WTC11 (cell line): ENCODE measurements around the gene BACH2. TPM values are rescaled to one million over a fixed set of nuclear protein-coding genes. Genes with fewer than 3 reads are reported as not detected.
A peak's percentile ranks its signal among the peaks of the same experiment; 100 is the strongest.
"Not testable (repeated sequence)": the region's sequence is repeated elsewhere in the genome, so short reads cannot be mapped to it uniquely, and the experiment has no call there.

Experiments used
- ATAC-seq: fragments of 200-7000 bp; cut with Tn5 transposase; 2 replicates; pipeline ENCODE4 v1.10.0; 2021; ENCODE audit warnings: mild to moderate bottlenecking, moderate library complexity
- CTCF ChIA-PET: fragments of 300-600 bp; sonication (Branson Sonifier 250); formaldehyde crosslinking; loops from one replicate; lab custom pipeline; 2021; ENCODE audit warnings: antibody characterized with exemption; lab: Charles Lee
- POLR2A ChIA-PET: fragments of 350-600 bp; sonication (Branson Sonifier 250); formaldehyde crosslinking; loops from one replicate; lab custom pipeline; 2021; ENCODE audit warnings: antibody characterized with exemption; lab: Charles Lee
- DNase-seq: peaks from one replicate; pipeline ENCODE4 v3.0.0; 2021; ENCODE audit warnings: low spot score
- H3K27ac Mint-ChIP-seq: 2 replicates; pipeline ENCODE4 v1.8.0; 2021; ENCODE audit warnings: mixed read lengths
- H3K27me3 Mint-ChIP-seq: 2 replicates; pipeline ENCODE4 v1.8.0; 2021; ENCODE audit warnings: low read depth, mild to moderate bottlenecking, moderate library complexity, mixed read lengths
- H3K36me3 Mint-ChIP-seq: 2 replicates; pipeline ENCODE4 v1.8.0; 2021; ENCODE audit warnings: mixed read lengths
- H3K4me1 Mint-ChIP-seq: 2 replicates; pipeline ENCODE4 v1.8.0; 2022; ENCODE audit warnings: mixed read lengths
- H3K4me3 Mint-ChIP-seq: 2 replicates; pipeline ENCODE4 v1.8.0; 2021; ENCODE audit warnings: mild to moderate bottlenecking, moderate library complexity, mixed read lengths
- H3K9me3 Mint-ChIP-seq: 2 replicates; pipeline ENCODE4 v1.8.0; 2021; ENCODE audit warnings: mixed read lengths
- AFF4 ChIP-seq: sonication (generic); formaldehyde crosslinking; IDR thresholded peaks from 2 replicates; pipeline ENCODE4 v1.8.1; 2023; ENCODE audit warnings: mild to moderate bottlenecking, missing genetic modification reagents, borderline replicate concordance
- ATF1 ChIP-seq: sonication (generic); formaldehyde crosslinking; IDR thresholded peaks from 2 replicates; pipeline ENCODE4 v1.8.1; 2023; ENCODE audit warnings: mild to moderate bottlenecking, moderate library complexity, missing genetic modification reagents
- CREB1 ChIP-seq: sonication (generic); formaldehyde crosslinking; IDR thresholded peaks from 2 replicates; pipeline ENCODE4 v1.8.0; 2023; ENCODE audit warnings: mild to moderate bottlenecking, missing genetic modification reagents
- CTCF ChIP-seq: fragments of 200-600 bp; IDR thresholded peaks from 2 replicates; pipeline ENCODE4 v1.8.0; 2022; ENCODE audit warnings: antibody characterized with exemption
- JUN ChIP-seq: sonication (generic); formaldehyde crosslinking; IDR thresholded peaks from 2 replicates; pipeline ENCODE4 v1.8.0; 2023; ENCODE audit warnings: mild to moderate bottlenecking, missing genetic modification reagents
- MAX ChIP-seq: sonication (generic); formaldehyde crosslinking; IDR thresholded peaks from 2 replicates; pipeline ENCODE4 v1.8.0; 2022; ENCODE audit warnings: mild to moderate bottlenecking, missing genetic modification reagents
- NR3C1 ChIP-seq: sonication (generic); formaldehyde crosslinking; conservative IDR thresholded peaks from 2 replicates; pipeline ENCODE4 v1.8.1; 2023; ENCODE audit warnings: low read depth, mild to moderate bottlenecking, missing genetic modification reagents
- PRRX2 ChIP-seq: fragments of 250-450 bp; sonication (Bioruptor Pico); IDR thresholded peaks from 2 replicates; pipeline ENCODE4 v1.8.0; 2021; ENCODE audit warnings: mild to moderate bottlenecking
- SMAD4 ChIP-seq: sonication (generic); formaldehyde crosslinking; IDR thresholded peaks from 2 replicates; pipeline ENCODE4 v1.8.0; 2022; ENCODE audit warnings: mild to moderate bottlenecking, missing genetic modification reagents
- TP53 ChIP-seq: sonication (generic); formaldehyde crosslinking; IDR thresholded peaks from 2 replicates; pipeline ENCODE4 v1.8.1; 2023; ENCODE audit warnings: mild to moderate bottlenecking, missing genetic modification reagents
- ZBTB21 ChIP-seq: sonication (generic); formaldehyde crosslinking; IDR thresholded peaks from 2 replicates; pipeline ENCODE4 v1.8.1; 2023; ENCODE audit warnings: mild to moderate bottlenecking, missing genetic modification reagents, borderline replicate concordance
- ZNF138 ChIP-seq: sonication (generic); formaldehyde crosslinking; conservative IDR thresholded peaks from 2 replicates; pipeline ENCODE4 v1.8.1; 2022; ENCODE audit warnings: mild to moderate bottlenecking, moderate library complexity, missing genetic modification reagents
- ZNF317 ChIP-seq: sonication (generic); formaldehyde crosslinking; IDR thresholded peaks from 2 replicates; pipeline ENCODE4 v1.8.1; 2023; ENCODE audit warnings: low read depth, mild to moderate bottlenecking, moderate library complexity, missing genetic modification reagents, borderline replicate concordance
- ZNF425 ChIP-seq: fragments of 250-450 bp; sonication (Bioruptor Pico); conservative IDR thresholded peaks from 2 replicates; pipeline ENCODE4 v1.9.0; 2021; ENCODE audit warnings: mild to moderate bottlenecking
- total RNA-seq: library from RNA; stranded (reverse); gene quantifications from 3 replicates; pipeline ENCODE4 v1.2.3, GENCODE V29; 2021
- TF ChIP-seq, protein P1 (sequence below): sonication (generic); formaldehyde crosslinking; IDR thresholded peaks from 2 replicates; pipeline ENCODE4 v1.8.1; 2022; ENCODE audit warnings: low read depth, mild to moderate bottlenecking, moderate library complexity, missing genetic modification reagents, borderline replicate concordance

Gene BACH2
- total RNA-seq, 1 experiment from 2014 or later, result 5.9 TPM

- TF ChIP-seq PRRX2 (CRISPR knock-in tag), result no peak
- TF ChIP-seq TP53, result no peak
- TF ChIP-seq SMAD4 (CRISPR knock-in tag), result no peak
- TF ChIP-seq ATF1, result no peak
These were observed 234.6 kb downstream of the BACH2 start (continued) for GRCh38 chr6:90062051-90062450.

- CTCF ChIA-PET, DNase-seq, H3K4me1 Mint-ChIP-seq, H3K27me3 Mint-ChIP-seq, H3K4me3 Mint-ChIP-seq, ATAC-seq, POLR2A ChIA-PET, H3K27ac Mint-ChIP-seq: not testable (repeated sequence)
- H3K36me3 Mint-ChIP-seq, result peaks cover 14% of the 10 kb centered on the region
- H3K9me3 Mint-ChIP-seq, result peaks cover 33% of the 10 kb centered on the region
These were observed 237.5 kb downstream of the BACH2 start for GRCh38 chr6:90059178-90059577.

DNA sequence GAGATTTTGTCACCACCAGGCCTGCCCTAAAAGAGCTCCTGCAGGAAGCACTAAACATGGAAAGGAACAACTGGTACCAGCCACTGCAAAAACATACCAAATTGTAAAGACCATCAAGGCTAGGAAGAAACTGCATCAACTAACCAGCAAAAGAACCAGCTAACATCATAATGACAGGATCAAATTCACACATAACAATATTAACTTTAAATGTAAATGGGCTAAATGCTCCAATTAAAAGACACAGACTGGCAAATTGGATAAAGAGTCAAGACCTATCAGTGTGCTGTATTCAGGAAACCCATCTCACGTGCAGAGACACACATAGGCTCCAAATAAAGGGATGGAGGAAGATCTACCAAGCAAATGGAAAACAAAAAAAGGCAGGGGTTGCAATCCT lies 240.7 kb downstream of the BACH2 start:
- H3K27ac Mint-ChIP-seq, ATAC-seq, CTCF ChIA-PET, DNase-seq, POLR2A ChIA-PET, H3K4me3 Mint-ChIP-seq, H3K4me1 Mint-ChIP-seq: not testable (repeated sequence)
- H3K27me3 Mint-ChIP-seq, result peaks cover 14% of the 10 kb centered on the region; the same call in 1 of the 2 replicates
- H3K36me3 Mint-ChIP-seq, result peaks cover 28% of the 10 kb centered on the region
- H3K9me3 Mint-ChIP-seq, result peaks cover 56% of the 10 kb centered on the region

DNA sequence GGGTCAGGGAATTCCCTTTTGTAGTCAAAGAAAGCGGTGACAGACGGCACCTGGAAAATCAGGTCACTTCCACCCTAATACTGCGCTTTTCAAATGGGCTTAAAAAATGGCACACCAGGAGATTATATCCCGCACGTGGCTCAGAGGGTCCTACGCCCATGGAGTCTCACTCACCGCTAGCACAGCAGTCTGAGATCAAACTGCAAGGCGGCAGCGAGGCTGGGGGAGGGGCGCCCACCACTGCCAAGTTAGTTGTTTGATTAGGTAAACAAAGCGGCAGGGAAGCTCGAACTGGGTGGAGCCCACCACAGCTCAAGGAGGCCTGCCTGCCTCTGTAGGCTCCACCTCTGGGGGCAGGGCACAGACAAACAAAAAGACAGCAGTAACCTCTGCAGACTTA lies 242.4 kb downstream of the BACH2 start:
- DNase-seq, ATAC-seq, H3K4me3 Mint-ChIP-seq, POLR2A ChIA-PET, H3K4me1 Mint-ChIP-seq, H3K27ac Mint-ChIP-seq, CTCF ChIA-PET: not testable (repeated sequence)
- Mint-ChIP-seq H3K36me3 (peaks cover 28% of the 10 kb centered on the region), H3K27me3 (peaks cover 14% of the 10 kb centered on the region; the same call in 1 of the 2 replicates), H3K9me3 (peaks cover 55% of the 10 kb centered on the region)

- DNase-seq (no peak), ATAC-seq (no peak)
- H3K9me3 Mint-ChIP-seq, result peaks cover 53% of the 10 kb centered on the region
- H3K27me3 Mint-ChIP-seq, result peaks cover 14% of the 10 kb centered on the region; the same call in 1 of the 2 replicates
- H3K4me3 Mint-ChIP-seq, result no peak overlapping the region
- no peak overlapping the region for H3K27ac Mint-ChIP-seq
- CTCF ChIA-PET, result no interaction called here
- no peaks in the 10 kb centered on the region for H3K4me1 Mint-ChIP-seq
- no peak for TF ChIP-seq JUN (CRISPR knock-in tag)
- TF ChIP-seq CTCF, result no peak
- no peak for TF ChIP-seq ZBTB21 (CRISPR knock-in tag)
- 0 out of 2 replicates have a peak, but pooled peaks have one; percentile 14 for TF ChIP-seq ZNF317 (CRISPR knock-in tag)
- POLR2A ChIA-PET, result no interaction called here
- peaks cover 28% of the 10 kb centered on the region for H3K36me3 Mint-ChIP-seq
These were observed 243.0 kb downstream of the BACH2 start for GRCh38 chr6:90053614-90054013.

DNA sequence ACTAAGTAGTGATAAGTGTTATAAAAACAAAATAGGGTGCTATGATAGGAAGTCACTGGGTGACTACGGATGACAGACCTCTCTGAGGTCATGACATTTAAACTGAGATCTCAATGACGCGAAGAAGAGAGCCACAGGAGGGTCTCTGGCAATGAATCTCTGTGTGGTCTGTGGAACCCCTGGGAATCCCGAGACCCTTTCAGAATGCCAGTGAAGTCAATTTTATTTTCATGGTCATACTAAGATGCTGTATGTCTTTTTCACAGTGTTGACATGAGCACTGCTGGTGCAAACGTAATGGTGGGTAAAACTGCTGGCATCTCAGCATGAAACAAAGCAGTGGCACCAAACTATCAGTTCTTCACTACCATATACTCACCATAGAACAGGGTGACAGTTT lies 247.3 kb downstream of the BACH2 start:
- peaks cover 15% of the 10 kb centered on the region for H3K36me3 Mint-ChIP-seq
- no peak overlapping the region for H3K4me3 Mint-ChIP-seq
- ChIA-PET CTCF (no interaction called here), POLR2A (no interaction called here)
- H3K27me3 Mint-ChIP-seq, result peaks cover 5% of the 10 kb centered on the region; the same call in 1 of the 2 replicates
- H3K9me3 Mint-ChIP-seq, result peaks cover 23% of the 10 kb centered on the region
- no peaks in the 10 kb centered on the region for H3K4me1 Mint-ChIP-seq
- DNase-seq (no peak), ATAC-seq (no peak)
- H3K27ac Mint-ChIP-seq, result no peak overlapping the region
- TF ChIP-seq ZNF138 (CRISPR knock-in tag) (no peak), PRRX2 (CRISPR knock-in tag) (no peak), CREB1 (no peak), MAX (no peak), AFF4 (CRISPR knock-in tag) (no peak), JUN (CRISPR knock-in tag) (no peak), NR3C1 (CRISPR knock-in tag) (no peak), ZNF425 (CRISPR knock-in tag) (no peak)
- TF ChIP-seq, protein P1, sequence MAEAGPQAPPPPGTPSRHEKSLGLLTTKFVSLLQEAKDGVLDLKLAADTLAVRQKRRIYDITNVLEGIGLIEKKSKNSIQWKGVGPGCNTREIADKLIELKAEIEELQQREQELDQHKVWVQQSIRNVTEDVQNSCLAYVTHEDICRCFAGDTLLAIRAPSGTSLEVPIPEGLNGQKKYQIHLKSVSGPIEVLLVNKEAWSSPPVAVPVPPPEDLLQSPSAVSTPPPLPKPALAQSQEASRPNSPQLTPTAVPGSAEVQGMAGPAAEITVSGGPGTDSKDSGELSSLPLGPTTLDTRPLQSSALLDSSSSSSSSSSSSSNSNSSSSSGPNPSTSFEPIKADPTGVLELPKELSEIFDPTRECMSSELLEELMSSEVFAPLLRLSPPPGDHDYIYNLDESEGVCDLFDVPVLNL, result no peak
